ENCODE results near the gene RNF166.

RNF166 gene

DNA sequence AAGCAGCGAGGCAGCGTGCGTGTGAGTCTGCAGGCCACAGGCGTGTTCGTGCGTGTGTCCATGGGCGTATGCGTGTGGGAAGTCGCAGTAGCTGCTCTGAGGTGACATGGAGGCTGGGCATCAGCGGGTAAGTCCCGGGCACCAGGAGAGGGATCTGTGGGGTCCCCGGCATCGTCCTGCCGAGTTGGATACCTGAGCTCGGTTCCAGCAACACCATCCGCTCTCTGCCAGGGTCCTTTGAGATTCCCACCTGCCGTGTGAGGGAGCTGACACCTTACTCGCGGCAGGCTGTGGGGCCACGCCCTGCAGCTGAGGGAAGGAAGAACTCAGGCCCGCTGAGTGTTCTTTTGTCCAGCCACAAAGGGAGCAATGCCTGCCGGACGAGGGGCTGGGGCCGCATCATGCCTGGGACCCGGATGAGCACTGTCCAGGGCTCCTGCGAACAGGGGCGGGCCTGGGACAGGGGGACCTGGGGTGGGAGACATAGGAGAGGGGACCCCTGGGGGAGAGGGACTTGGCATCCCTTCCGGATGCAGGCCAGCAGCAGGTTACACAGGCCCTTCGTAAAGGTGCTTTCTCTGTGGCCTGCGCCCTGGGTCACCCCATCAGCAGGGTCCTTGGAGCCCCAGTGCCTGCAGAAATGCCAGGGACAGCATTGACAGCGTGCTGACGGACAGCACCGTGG lies 14.9 kb downstream of the RNF166 start:
- DNase-seq, result no peak

DNA sequence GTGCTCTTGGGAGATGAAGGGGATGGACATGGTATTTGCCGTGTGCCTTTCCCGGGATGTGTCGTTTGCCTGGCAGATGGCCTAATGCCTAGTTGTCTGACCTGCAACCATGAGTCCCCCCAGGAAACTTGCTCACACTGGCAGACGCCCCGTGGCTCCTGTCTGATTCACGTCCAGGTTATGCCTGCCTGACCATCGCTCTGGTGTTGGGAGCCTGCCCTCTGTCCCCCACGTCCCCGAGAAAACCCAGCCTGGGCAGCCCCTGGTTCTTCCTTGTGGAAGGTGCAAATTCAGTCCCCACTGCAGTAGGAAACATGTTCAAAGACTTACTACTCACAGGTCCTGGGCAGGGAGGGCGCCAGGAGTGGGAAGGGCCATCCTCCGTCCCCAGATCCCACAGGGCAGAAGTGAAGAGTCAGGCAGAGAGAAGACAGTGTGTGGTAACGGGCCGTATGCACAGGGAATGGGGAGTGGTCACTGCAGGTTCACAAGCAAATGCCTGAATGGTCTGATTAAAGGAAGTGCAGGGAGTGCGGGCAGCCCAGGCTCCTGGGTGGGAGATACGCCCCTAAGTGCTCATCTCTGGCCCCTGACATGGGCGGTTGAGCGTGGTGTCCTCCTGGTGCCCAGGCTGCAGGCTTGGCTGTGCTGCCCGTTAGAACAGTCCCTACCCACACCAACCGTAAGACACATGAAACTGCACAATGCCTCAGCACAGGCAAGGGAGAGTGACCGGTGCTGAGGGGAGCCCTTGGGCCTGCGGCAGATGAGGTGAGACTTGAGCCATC lies 15.7 kb downstream of the RNF166 start:
- no peak for DNase-seq

DNA sequence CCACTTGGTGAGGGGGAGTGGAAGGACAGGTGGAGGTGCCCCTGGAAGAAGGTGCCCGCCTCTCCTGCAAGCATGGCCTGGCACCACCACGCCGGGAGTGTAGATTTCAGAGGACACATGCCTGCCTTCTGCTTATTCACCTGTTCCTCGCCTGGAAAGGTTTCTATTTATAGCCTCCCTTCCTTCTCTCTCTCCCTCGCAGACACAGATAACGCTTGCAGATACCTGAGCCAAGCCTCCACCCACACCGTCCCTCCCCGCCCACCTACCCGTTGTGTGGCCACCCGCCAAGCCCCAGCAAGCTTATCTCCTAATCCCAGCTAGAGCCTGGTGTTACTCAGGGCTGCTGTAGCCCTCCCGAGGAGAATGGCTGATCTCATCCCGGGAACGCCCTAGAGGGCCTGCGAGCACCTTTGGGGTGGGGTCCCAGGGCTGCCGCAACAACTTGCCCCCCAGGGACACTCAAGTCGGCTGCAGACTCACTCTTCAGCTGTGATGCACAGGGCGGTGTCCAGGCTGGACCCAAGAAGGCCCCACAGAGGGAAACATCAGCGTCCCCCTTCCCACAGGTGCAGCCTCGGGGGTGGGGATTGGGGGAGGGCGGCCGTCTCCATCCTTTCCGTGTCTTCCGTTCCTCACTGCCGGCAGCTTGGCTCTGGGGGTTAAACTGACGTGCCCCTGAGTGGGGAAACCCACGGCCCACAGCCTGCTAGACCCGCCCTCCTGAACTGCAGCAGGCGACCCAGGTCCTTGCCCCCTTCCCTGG lies 18.0 kb downstream of the RNF166 start:
- peak; percentile 97 for DNase-seq

DNA sequence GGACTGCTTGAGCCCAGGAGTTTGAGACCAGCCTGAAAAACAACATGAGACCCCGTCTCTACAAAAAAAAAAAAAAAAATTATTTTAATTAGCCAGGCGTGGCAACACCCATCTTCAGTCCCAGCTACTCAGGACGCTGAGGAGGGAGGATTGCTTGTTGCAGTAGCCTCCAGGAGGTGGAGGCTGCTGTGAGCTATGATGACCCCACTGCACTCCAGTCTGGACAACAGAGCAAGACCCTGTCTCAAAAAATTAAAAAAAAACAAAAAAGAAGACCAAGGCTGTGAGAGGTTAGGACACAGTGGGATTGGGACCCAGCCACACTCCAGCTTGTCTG lies 18.6 kb downstream of the RNF166 start:
- no peak for DNase-seq

DNA sequence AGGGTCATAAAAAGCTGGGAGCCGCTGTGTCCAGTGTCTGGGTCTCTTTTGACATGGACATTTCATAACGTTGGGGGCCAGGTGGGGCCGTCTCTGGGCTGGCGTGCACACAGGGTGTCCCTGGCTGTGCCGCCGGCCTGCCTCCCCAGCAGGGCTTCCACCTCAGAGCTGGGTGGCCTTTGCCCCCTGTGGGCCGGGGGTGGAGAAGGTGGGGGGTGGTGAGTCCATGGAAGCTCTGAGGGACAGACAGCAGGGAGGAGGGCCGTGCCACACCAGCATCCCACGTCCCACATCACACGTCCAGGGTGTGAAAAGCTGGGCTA lies 19.0 kb downstream of the RNF166 start:
- DNase-seq, result no peak

DNA sequence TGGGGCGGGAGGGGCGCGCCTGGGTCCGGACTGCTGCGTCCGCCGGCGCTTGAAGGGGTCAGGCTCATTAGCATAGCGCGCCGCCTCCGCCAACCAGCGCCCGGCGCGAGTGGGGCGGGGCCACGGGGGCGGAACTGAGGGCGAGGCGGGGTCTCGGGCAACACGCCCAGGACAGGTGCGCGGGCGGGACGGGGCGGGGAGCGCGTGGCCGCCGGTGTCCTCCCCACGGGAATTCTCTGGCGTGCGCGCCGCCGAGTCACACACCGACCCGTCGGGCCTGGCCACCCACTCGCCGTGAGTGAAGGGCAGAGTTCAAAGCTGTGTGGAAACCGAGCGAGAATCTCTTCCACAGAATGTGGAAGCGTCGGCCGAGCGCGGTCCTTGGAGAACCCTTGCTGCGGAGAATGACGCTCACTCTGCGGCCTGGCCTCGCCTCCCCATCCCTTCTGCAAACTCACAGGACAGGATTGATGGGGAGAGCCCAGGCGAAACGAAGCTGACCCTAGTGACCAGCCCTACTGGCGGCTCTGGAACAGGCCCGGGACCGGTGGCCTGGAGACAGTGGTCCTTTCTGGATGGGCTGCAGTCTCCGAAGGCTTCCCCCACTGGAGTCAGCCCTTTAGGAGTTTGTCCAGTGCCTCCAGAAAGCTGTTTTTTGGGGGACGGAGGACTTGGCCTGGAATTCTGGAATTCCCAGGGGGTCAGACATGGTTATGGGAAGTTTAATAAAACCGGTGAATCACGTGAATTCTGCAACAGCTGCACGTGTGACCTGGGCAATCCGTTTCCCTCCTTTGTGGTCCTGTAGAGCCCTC lies 19.6 kb downstream of the RNF166 start, which contains the start of gene SNAI3:
Gene SNAI3, minus strand, starts transcription at position 69 of the 815 bp plus-strand sequence. CDS start 101 bp downstream, outside the sequence.
- DNase-seq, result peak; percentile 80

DNA sequence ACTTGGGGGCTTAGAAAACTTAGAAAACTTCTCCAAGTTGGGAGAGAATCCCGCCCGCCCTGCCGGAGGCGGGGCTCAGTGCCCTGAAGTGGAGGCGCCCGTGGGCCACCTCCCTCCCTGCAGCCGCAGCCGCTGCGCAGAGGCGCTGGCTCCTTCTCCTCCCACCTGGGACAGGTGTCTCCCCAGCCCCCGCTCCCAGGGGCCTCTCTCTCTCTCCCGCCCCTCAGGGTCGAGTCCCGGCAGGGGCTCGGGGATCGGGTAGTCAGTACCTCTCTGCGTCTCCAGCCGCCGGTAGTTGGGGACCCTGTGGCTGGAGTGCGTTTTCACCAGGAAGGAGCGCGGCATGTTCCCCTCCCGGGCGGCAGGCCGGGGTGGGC lies 20.2 kb downstream of the RNF166 start:
- peak; percentile 80 for DNase-seq

DNA sequence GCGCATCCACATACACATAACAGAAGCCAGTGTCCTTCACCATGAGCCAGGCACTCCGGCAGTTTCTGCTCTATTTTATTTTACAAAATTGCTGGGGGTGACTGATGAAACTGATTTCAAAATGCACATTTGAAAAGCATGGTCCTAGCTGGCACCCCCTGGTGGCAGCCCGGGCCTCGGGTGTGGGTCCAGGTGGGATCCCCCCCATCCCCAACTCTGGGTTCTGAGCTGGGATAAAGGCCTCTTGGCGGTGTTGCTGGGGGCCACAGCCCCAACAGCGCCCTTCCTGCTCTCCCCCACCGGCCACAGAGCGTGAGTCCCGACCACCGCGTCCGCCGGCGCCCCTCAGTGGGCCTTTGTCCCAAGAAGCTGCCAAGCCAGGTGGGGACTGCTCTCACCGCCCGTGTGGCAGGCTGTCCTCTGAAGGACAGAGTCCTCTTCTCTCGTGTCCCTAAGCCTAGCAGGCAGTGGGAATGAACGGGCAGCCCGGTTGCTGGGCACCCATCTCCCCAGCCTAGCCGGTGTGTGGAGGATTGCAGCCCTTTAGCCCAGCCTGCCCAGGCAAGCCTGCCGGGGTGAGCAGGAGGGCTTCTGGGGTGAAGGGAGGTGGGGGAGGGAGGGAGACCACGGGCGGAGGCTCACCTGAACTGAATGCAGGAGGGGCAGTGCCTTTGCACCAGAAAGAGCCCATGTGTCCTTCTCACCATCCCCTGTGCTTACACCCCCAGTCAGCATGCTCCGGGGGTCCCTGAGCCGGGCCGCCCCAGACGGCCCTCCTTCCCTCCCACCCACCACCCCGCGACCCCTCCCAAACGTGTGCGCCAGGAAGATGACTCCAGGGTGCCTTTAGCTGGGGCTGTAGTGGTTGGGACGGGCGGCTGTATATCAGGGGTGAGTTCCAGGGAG lies 20.8 kb downstream of the RNF166 start:
- DNase-seq, result no peak

DNA sequence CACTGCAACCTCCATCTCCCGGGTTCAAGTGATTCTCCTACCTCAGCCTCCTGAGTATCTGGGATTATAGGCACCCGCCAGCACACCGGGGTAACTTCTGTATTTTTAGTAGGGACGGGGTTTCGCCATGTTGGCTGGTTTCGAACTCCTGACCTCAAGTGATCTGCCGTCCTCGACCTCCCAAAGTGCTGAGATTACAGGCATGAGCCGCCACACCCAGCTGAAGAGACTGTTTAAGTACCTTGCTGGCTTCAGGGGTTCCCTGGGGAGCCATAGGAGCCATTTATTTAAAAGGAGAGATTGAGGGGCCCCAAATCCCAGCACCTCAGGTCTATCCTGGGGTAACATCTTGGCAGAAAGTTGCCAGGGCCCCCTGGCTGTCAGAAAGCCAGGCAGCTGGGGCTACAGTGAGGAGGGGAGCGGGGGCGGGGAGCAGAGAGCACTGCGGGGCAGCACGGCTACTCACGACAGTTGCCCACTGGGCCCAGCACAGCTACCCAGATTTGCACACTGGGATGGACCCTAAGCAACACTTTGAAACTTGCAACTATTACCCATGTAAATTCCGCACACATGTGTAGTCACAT lies 21.5 kb downstream of the RNF166 start:
- no peak for DNase-seq

DNA sequence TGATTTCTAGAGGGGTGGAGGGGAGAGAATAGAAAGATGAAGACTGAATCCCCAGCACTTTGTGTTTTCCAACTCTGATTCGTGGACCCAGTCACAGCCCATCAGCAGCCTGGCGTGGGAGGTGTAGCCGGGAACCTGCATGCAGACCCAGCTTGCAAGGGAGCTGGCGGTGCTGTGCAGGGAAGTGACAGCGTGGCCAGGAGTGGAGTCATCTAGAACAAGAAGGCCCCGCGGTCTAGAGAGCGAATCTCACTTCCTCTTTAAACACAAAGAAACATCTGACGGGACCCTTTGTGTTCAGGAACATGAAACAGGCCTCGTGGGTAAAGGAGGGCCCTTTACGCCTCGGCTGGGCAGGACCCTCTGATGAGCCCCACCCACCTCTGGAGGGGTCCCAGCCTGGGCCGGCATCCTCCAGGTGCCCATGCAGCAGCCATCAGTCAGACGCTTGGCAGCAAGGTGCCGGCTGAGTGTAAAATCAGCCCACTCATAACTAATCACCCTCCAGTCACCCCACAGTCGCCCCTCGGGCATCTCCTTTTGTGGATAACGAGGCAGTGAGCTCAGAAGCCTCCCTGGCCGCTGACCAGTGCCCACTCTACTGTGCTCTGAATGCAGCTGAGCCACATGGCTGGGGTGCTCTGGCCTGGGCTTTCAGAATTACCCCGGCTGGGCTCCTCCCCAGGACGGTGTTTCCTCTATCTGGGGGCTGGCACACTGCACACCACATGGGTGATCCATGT lies 24.3 kb downstream of the RNF166 start:
- no peak for DNase-seq

DNA sequence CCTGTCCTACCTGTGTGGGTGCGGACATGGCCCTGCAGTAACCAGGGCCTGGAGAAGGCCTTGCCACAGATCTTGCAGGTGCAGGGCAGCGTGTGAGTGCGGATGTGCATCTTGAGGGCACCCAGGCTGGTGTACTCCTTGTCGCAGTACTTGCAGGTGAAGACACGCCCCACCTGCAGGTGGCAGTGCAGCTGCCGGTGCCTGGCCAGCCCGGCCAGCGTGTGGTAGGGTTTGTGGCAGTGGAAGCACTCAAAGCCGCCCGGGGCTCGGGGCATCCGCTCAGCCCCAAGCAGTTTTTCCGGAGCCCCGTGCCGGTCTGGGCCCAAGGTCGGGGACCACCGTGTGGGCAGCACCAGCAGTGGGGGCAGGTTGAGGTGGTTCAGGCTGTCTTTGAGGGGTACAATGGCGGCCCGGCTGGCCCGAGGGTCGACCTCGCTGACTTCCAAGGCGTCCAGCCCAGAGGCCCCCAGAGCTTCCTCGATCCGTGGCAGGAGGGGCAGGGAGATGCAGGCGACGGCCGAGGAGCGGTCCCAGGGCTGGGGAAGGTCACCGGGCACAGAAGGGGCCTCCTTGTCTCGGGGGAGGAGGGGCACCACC lies 25.0 kb downstream of the RNF166 start:
- no peak for DNase-seq

DNA sequence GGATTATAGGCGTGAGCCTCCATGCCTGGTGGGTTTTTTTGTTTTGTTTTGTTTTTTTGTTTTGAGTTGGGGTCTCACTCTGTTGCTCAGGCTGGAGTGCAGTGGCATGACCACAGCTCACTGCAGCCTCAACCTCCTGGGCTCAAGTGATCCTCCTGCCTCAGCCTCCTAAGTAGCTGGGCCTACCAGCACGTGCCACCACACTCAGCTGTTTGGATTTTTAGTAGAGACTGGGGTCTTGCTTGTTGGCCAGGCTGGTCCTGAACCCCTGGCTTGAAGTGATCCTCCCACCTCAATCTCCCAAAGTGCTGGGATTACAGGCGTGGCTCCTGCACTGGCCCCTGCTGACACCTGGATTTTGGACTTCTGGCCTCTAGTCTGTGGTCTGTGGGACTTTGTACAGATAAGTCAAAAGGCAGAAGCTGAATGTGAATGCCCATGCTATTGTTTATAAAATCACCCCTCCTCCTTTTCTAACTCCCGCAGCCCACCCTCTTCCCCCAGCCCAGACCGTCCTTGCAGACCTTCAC lies 25.6 kb downstream of the RNF166 start:
- DNase-seq, result no peak

DNA sequence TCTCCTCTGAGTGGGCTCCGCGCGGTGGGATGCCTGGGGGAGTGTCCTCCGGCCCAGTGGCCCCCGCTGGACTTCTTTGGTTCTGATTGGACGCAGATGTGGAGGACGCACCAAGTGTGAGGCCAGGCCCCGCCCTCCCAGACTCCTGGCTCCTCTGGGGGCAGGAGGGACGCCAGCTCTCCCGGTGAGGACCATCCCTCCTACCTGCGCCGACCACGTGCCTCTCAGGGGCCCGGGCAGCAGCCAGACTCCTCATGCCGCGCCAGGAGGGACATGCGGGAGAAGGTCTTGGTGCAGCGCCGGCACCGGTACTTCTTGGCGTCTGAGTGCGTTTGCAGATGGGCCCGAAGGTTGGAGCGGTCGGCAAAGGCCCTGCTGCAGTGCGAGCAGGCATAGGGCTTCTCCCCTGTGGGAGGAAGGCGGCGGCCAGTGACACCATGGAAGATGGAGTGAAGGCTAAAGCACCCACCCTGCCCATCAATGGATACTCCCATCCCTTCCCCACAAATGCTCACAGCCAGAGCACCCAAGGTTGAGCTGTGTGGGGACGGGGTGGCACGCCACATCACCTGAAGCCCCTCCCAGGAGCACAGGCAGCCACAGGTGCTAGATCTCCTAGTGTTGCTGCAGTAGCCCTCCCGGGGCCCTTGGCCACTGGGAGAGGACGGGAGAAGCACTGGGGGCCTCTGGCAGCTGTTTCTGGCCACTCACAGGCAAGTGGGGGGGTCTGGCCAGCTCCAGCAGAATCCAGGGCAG lies 27.8 kb downstream of the RNF166 start:
- no peak for DNase-seq

DNA sequence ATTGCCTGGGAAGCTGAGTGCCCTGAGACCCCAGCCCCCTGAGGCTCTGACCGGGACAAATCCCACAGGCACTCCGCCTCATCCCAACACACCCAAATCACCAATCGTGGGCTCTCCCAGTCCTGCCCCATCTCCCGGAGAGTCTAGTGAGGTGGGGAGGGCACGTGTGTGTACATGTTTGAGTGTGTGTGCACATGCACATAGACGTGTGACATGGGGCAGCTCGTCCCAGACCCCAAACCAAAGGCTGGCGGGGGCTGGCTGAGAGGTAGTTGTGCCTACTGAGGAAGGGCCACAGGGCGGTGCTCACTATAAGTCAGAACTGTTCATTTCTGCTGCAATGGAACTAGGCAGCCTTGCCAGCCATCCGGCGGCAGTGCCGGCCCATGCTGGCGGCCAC lies 28.5 kb downstream of the RNF166 start:
- no peak for DNase-seq

DNA sequence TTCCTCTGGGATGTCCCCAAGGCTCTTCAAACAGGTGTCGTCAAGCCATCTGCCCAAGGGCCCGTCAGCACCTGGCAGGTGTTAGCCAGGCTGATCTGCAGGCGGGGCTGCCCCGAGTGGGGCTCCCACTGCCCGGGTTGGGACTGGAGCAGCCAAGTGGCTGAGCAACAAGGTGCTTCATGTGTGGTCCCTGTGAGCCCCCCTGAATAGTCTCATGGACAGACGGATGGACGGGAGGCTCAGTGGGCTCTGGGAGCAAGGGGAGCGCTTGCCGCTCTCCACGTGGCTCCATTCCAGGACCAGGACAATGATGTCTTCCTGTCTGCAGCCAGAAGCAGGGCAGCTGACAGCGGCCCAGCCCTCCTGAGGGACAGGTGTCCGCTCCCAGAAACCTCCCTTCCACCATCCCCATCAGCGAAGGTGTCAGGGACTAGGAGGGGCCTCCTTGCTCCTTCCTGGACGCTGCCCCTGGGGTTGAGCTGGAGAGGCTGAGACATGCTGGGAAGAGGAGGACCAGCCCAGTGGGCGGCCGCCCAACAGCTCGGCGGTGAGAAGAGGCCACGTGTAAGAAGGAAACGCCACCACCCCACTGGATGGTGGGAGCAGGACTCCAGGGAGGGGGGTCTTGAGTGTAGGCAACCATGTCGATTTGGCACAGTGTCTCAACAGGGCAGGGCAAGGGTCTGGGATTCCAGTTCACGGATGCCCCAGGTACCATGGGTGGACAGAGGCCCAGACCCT lies 29.5 kb downstream of the RNF166 start:
- no peak for DNase-seq

DNA sequence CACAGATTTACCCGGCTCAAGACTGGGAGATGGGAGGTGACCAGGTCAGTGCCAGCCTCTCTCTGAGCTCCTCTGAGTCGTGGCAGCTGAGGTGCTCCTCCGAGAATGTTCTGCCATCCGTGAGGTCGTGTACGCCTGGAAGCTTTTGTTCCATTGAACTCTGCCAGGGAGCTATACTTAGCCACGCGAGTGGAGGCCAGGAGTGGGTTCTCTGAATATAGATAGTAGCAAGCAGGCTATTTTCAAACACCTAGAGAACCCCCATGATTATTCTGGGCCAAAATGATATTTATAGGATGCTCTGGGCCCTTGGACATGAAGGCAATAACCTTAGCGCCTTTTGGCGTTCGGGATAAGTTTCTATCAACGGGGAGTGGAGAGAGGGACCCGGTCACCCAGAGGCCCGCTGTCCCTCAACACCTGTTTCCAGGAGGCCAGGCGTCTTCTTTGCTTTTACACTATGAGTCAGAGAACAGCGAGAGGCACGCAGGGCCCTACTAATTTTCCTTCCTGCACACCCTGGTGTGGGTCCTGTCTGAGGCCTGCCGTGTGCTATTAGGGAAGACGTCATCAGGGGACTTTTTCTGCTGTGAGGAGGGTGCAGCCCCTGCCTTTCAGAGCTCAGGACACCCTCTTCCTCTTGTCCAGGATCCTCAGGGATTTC lies 32.4 kb downstream of the RNF166 start:
- DNase-seq, result no peak

DNA sequence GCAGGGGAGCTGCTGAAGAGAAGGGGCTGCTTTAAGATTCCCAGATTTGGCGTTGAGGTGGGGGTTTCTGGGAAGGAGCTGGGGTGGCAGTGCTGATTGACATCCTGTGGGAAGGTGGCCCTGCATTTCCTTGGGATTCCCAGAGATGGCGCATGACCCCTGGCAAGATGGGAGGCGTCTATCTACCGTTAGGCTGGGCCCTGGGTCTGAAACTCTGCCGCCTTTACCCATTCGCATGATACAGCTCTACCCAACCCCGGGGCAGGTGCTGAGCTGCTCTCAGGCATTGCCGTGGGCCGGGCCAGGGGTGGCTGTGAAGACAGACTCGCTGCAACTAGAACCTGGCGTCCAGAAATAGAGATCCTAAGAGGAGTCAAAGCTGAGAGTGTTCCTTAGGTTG lies 33.4 kb downstream of the RNF166 start:
- no peak for DNase-seq

DNA sequence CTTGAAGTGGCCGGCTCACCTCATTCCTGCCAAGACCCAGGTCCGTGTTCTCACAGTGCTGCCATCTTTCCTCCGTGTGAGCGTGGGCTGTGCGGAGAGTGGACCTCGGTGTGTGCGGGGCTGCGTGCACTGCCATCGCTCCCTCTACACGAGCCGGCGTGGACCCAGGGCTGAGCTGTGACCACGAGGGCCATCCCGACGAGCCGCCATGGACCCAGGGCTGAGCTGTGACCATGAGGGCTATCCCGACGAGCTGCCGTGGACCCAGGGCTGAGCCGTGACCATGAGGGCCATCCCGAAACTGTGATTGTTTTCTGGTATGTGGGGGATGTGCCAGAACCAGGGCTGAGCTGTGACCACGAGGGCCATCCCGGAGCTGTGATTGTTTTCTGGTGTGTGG lies 34.4 kb downstream of the RNF166 start:
- no peak for DNase-seq
